PC-9 (cell line): ENCODE measurements around the gene SLC6A18.
"Not testable (repeated sequence)": the region's sequence is repeated elsewhere in the genome, so short reads cannot be mapped to it uniquely, and the experiment has no call there.

ENCODE experiments used
- CTCF ChIP-seq: fragments of 200-600 bp; sonication (generic); conservative IDR thresholded peaks from 2 replicates; pipeline ENCODE4 v1.6.1; 2017; ENCODE audit warnings: mixed run types, antibody characterized with exemption, mild to moderate bottlenecking, moderate library complexity
- EZH2 ChIP-seq: fragments of 200-600 bp; sonication (generic); IDR thresholded peaks from 2 replicates; pipeline ENCODE4 v1.8.0; 2017; ENCODE audit warnings: antibody characterized with exemption, low read depth

DNA sequence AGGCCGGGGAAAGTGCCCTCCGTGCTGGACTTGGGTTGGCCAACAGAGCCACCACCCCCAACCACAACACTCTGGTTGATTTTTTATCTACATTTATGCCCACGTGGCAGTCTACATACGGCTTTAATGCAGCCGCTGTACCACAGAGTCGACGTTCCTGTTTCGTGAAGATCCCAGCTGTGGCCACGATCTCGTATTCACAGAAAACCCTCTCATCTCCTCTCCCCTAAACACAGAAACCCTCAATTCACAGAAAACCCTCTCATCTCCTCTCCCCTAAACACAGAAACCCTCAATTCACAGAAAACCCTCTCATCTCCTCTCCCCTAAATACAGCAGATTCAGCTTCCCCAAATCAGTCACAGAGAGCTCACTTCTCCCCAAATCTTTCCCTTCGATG lies 3.8 kb downstream of the SLC6A18 start:
- TF ChIP-seq CTCF, EZH2: not testable (repeated sequence)
